Hepatocyte (in vitro differentiated cells): ENCODE results near the gene ENSA. TPM values are rescaled to one million over a fixed set of nuclear protein-coding genes. Genes with fewer than 3 reads are reported as not detected.
"Not testable (repeated sequence)": the region's sequence is repeated elsewhere in the genome, so short reads cannot be mapped to it uniquely, and the experiment has no call there.

ENCODE experiments used
- DNase-seq: peaks from one replicate; pipeline ENCODE4 v3.0.0-alpha.2; 2016; ENCODE audit warnings: low spot score
- H2AFZ ChIP-seq: fragments of 200-600 bp; sonication (generic); 2 replicates; pipeline ENCODE4 v1.6.0; 2016; ENCODE audit warnings: antibody characterized with exemption, mild to moderate bottlenecking
- H3K27ac ChIP-seq: fragments of 200-600 bp; sonication (generic); 2 replicates; pipeline ENCODE4 v1.5.1; 2016; ENCODE audit warnings: mild to moderate bottlenecking
- H3K27me3 ChIP-seq: fragments of 200-600 bp; sonication (generic); 2 replicates; pipeline ENCODE4 v1.6.1; 2016
- H3K36me3 ChIP-seq: fragments of 200-600 bp; sonication (generic); replicated peaks from 2 replicates; pipeline ENCODE4 v1.5.1; 2016; ENCODE audit warnings: low read depth; ENCODE audit not compliant: insufficient read depth
- H3K4me1 ChIP-seq: fragments of 200-600 bp; sonication (generic); 2 replicates; pipeline ENCODE4 v1.5.1; 2016; ENCODE audit warnings: mild to moderate bottlenecking, moderate library complexity; ENCODE audit not compliant: insufficient read depth
- H3K4me2 ChIP-seq: fragments of 200-600 bp; sonication (generic); 2 replicates; pipeline ENCODE4 v1.6.0; 2016
- H3K4me3 ChIP-seq: fragments of 200-600 bp; sonication (generic); 2 replicates; pipeline ENCODE4 v1.5.1; 2016; ENCODE audit warnings: mild to moderate bottlenecking
- H3K79me2 ChIP-seq: fragments of 200-600 bp; sonication (generic); 2 replicates; pipeline ENCODE4 v1.6.0; 2017; ENCODE audit warnings: mild to moderate bottlenecking
- H3K9me2 ChIP-seq: fragments of 200-600 bp; sonication (generic); replicated peaks from 2 replicates; pipeline ENCODE4 v1.6.0; 2017; ENCODE audit warnings: mild to moderate bottlenecking; ENCODE audit not compliant: insufficient read depth
- H3K9me3 ChIP-seq: fragments of 200-600 bp; sonication (generic); 2 replicates; pipeline ENCODE4 v1.5.1; 2016; ENCODE audit warnings: low read depth, mild to moderate bottlenecking
- H4K20me1 ChIP-seq: fragments of 200-600 bp; sonication (generic); 2 replicates; pipeline ENCODE4 v1.6.0; 2016; ENCODE audit warnings: mild to moderate bottlenecking; ENCODE audit not compliant: insufficient read depth, poor library complexity, severe bottlenecking
- CTCF ChIP-seq: fragments of 200-600 bp; sonication (generic); IDR thresholded peaks from 2 replicates; pipeline ENCODE4 v1.5.1; 2016; ENCODE audit warnings: antibody characterized with exemption, mild to moderate bottlenecking; ENCODE audit not compliant: poor library complexity
- EZH2 ChIP-seq: fragments of 200-600 bp; sonication (generic); IDR thresholded peaks from 2 replicates; pipeline ENCODE4 v1.6.1; 2016; ENCODE audit warnings: antibody characterized with exemption, mild to moderate bottlenecking, borderline replicate concordance
- EZH2phosphoT487 ChIP-seq: fragments of 200-600 bp; sonication (generic); IDR thresholded peaks from one replicate; pipeline ENCODE4 v1.6.1; 2018; ENCODE audit warnings: antibody characterized with exemption, mild to moderate bottlenecking, low read depth, moderate library complexity; ENCODE audit not compliant: unreplicated experiment, severe bottlenecking
- WGBS: methylation state at CpG from one replicate; pipeline ENCODE4 v1.1.6; 2016; ENCODE audit warnings: low lambda C conversion rate; ENCODE audit errors: missing lambda C conversion rate; 5-methylcytosine and 5-hydroxymethylcytosine counted together
- polyA plus RNA-seq: library from polyadenylated mRNA; unstranded; fragments of >200 nt; fragmentation: Nextera tagmentation; extraction: Ambion mirVana; gene quantifications from 2 replicates; pipeline ENCODE4 v1.2.1, GENCODE V29; 2016
- total RNA-seq: library from RNA; depleted of rRNA; stranded (reverse); fragments of >200 nt; gene quantifications from 2 replicates; pipeline ENCODE4 v1.2.3, GENCODE V29; 2014

The ENSA gene
- total and polyA plus RNA-seq, 2 experiments from 2014 or later: 70.8 to 148 TPM

- 84% methylated on average over 3 of the region's 3 CpGs for WGBS
- Histone ChIP-seq H4K20me1 (no peaks in the 10 kb centered on the region), H3K36me3 (no peaks in the 10 kb centered on the region), H2AFZ (no peak overlapping the region), H3K27me3 (no peaks in the 10 kb centered on the region), H3K9me3 (no peaks in the 10 kb centered on the region), H3K9me2 (no peaks in the 10 kb centered on the region), H3K4me2 (peak overlapping the region; percentile 4), H3K27ac (peak overlapping the region; percentile 92), H3K4me1 (peaks cover 12% of the 10 kb centered on the region), H3K4me3 (no peak overlapping the region), H3K79me2 (peaks cover 22% of the 10 kb centered on the region)
- DNase-seq: no peak
- TF ChIP-seq EZH2phosphoT487 (no peak), EZH2 (no peak), CTCF (no peak)
These were observed 17.4 kb downstream of the ENSA start for GRCh38 chr1:150612014-150612345.

GRCh38 chr1:150610576-150610975 is 18.8 kb downstream of the ENSA start:
- peaks cover 12% of the 10 kb centered on the region for H3K4me1 ChIP-seq
- 98% methylated on average over 4 of the region's 4 CpGs for WGBS
- H3K4me2 ChIP-seq: peak overlapping the region; percentile 29

GRCh38 chr1:150609732-150610131 is 19.7 kb downstream of the ENSA start:
- WGBS: 76% methylated on average over 2 of the region's 2 CpGs
- H3K9me2 ChIP-seq: no peaks in the 10 kb centered on the region
- no peaks in the 10 kb centered on the region for H3K9me3 ChIP-seq
- H3K27me3 ChIP-seq: no peaks in the 10 kb centered on the region
- peaks cover 30% of the 10 kb centered on the region for H3K79me2 ChIP-seq
- DNase-seq: no peak
- H3K4me2 ChIP-seq: no peak overlapping the region
- peaks cover 12% of the 10 kb centered on the region for H3K4me1 ChIP-seq
- H3K27ac ChIP-seq: peak overlapping the region; percentile 92
- no peaks in the 10 kb centered on the region for H4K20me1 ChIP-seq
- no peak overlapping the region for H3K4me3 ChIP-seq
- TF ChIP-seq CTCF (no peak), EZH2phosphoT487 (no peak), EZH2 (no peak)
- no peaks in the 10 kb centered on the region for H3K36me3 ChIP-seq
- no peak overlapping the region for H2AFZ ChIP-seq

More at GRCh38 chr1:150610576-150610975, 18.8 kb downstream of the ENSA start:
- no peaks in the 10 kb centered on the region for H3K9me3 ChIP-seq
- TF ChIP-seq EZH2phosphoT487: no peak
- no peak for TF ChIP-seq CTCF
- no peak for TF ChIP-seq EZH2
- H3K27ac ChIP-seq: peak overlapping the region; percentile 92
- no peak for DNase-seq
- no peak overlapping the region for H3K4me3 ChIP-seq
- H3K27me3 ChIP-seq: no peaks in the 10 kb centered on the region
- H3K9me2 ChIP-seq: no peaks in the 10 kb centered on the region
- peaks cover 30% of the 10 kb centered on the region for H3K79me2 ChIP-seq
- H4K20me1 ChIP-seq: no peaks in the 10 kb centered on the region
- no peak overlapping the region for H2AFZ ChIP-seq
- no peaks in the 10 kb centered on the region for H3K36me3 ChIP-seq

GRCh38 chr1:150606463-150607142 is 22.8 kb downstream of the ENSA start:
- H3K4me1 ChIP-seq: peaks cover 11% of the 10 kb centered on the region
- H4K20me1 ChIP-seq: no peaks in the 10 kb centered on the region
- TF ChIP-seq EZH2phosphoT487: no peak
- no peak for TF ChIP-seq EZH2
- TF ChIP-seq CTCF: no peak
- no peak overlapping the region for H3K4me3 ChIP-seq
- H3K4me2 ChIP-seq: no peak overlapping the region
- no peak for DNase-seq
- no peaks in the 10 kb centered on the region for H3K9me3 ChIP-seq
- WGBS: 87% methylated on average over 7 of the region's 7 CpGs
- no peaks in the 10 kb centered on the region for H3K27me3 ChIP-seq
- H3K79me2 ChIP-seq: peaks cover 30% of the 10 kb centered on the region
- H3K27ac ChIP-seq: no peak overlapping the region
- no peaks in the 10 kb centered on the region for H3K36me3 ChIP-seq
- no peaks in the 10 kb centered on the region for H3K9me2 ChIP-seq
- no peak overlapping the region for H2AFZ ChIP-seq

GRCh38 chr1:150605451-150605731 is 24.0 kb downstream of the ENSA start:
- H3K4me2 ChIP-seq, H2AFZ ChIP-seq: not testable (repeated sequence)
- peak overlapping the region; percentile 90 for H3K27ac ChIP-seq

More at GRCh38 chr1:150605451-150605731, 24.0 kb downstream of the ENSA start:
- H3K27me3 ChIP-seq, H3K9me3 ChIP-seq, H3K9me2 ChIP-seq, H3K4me3 ChIP-seq, H4K20me1 ChIP-seq, H3K36me3 ChIP-seq, DNase-seq, H3K4me1 ChIP-seq: not testable (repeated sequence)
- 100% methylated on average over 3 of the region's 3 CpGs for WGBS
- peaks cover 27% of the 10 kb centered on the region for H3K79me2 ChIP-seq
